PFSK-1 (cell line): ENCODE measurements around the gene IRGQ.

Source experiments
- FOXP2 ChIP-seq: optimal IDR thresholded peaks from 2 replicates; pipeline ENCODE3; 2011; ENCODE audit warnings: borderline replicate concordance, control low read depth, inconsistent platforms; ENCODE audit not compliant: insufficient read depth; ENCODE audit errors: extremely low read length, extremely low read depth
- POLR2AphosphoS5 ChIP-seq: IDR thresholded peaks from 2 replicates; pipeline ENCODE4 v1.6.1; 2012; ENCODE audit warnings: low read depth, mild to moderate bottlenecking, control low read depth, low read length, moderate library complexity
- TAF1 ChIP-seq: IDR thresholded peaks from 2 replicates; pipeline ENCODE4 v1.6.1; 2012; ENCODE audit warnings: low read length, control low read depth, borderline replicate concordance; ENCODE audit not compliant: insufficient read depth
- TF ChIP-seq, protein P1 (sequence below), 2 experiments: IDR thresholded peaks; 2 replicates each; pipeline versions ENCODE4 v1.6.1 to v1.8.0; 2011 to 2012; ENCODE audit warnings: low read depth in 2 of 2, low read length in 2 of 2, control low read depth in 1 of 2, inconsistent platforms in 1 of 2, mild to moderate bottlenecking in 1 of 2, moderate library complexity in 1 of 2; ENCODE audit not compliant: insufficient read depth in 1 of 2

GRCh38 chr19:43607238-43608205 lies 11.6 kb upstream of the IRGQ start:
- no peak for TF ChIP-seq POLR2AphosphoS5
- TF ChIP-seq, protein P1, sequence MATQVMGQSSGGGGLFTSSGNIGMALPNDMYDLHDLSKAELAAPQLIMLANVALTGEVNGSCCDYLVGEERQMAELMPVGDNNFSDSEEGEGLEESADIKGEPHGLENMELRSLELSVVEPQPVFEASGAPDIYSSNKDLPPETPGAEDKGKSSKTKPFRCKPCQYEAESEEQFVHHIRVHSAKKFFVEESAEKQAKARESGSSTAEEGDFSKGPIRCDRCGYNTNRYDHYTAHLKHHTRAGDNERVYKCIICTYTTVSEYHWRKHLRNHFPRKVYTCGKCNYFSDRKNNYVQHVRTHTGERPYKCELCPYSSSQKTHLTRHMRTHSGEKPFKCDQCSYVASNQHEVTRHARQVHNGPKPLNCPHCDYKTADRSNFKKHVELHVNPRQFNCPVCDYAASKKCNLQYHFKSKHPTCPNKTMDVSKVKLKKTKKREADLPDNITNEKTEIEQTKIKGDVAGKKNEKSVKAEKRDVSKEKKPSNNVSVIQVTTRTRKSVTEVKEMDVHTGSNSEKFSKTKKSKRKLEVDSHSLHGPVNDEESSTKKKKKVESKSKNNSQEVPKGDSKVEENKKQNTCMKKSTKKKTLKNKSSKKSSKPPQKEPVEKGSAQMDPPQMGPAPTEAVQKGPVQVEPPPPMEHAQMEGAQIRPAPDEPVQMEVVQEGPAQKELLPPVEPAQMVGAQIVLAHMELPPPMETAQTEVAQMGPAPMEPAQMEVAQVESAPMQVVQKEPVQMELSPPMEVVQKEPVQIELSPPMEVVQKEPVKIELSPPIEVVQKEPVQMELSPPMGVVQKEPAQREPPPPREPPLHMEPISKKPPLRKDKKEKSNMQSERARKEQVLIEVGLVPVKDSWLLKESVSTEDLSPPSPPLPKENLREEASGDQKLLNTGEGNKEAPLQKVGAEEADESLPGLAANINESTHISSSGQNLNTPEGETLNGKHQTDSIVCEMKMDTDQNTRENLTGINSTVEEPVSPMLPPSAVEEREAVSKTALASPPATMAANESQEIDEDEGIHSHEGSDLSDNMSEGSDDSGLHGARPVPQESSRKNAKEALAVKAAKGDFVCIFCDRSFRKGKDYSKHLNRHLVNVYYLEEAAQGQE (IDR thresholded peaks at IDR 0.05; ENCODE audit: insufficient read depth in 1 of 2, low read depth in 2 of 2, low read length in 2 of 2), result no peak
- no peak for TF ChIP-seq TAF1
- TF ChIP-seq FOXP2, result no peak
